H9 (cell line): ENCODE results near the gene PRDX2. TPM values are rescaled to one million over a fixed set of nuclear protein-coding genes. Genes with fewer than 3 reads are reported as not detected.

Experiments
- DNase-seq: peaks from one replicate; pipeline ENCODE4 v3.0.0-alpha.2; 2017
- H2AFZ ChIP-seq: one replicate; pipeline ENCODE4 v1.6.1; 2013; ENCODE audit warnings: mild to moderate bottlenecking, low read length, control low read depth, moderate library complexity
- H2AK5ac ChIP-seq: 2 replicates; pipeline ENCODE4 v1.6.1; 2013; ENCODE audit warnings: low read length, control low read depth, mixed read lengths; ENCODE audit not compliant: insufficient read length
- H2BK120ac ChIP-seq: one replicate; pipeline ENCODE4 v1.6.1; 2013; ENCODE audit warnings: low read depth, mild to moderate bottlenecking, low read length, control low read depth, inconsistent platforms; ENCODE audit not compliant: poor library complexity, severe bottlenecking
- H2BK12ac ChIP-seq: 2 replicates; pipeline ENCODE4 v1.6.1; 2013; ENCODE audit warnings: low read length, control low read depth, mixed read lengths, low read depth; ENCODE audit not compliant: insufficient read length
- H2BK15ac ChIP-seq: 2 replicates; pipeline ENCODE4 v1.6.1; 2013; ENCODE audit warnings: low read depth, low read length, control low read depth
- H2BK20ac ChIP-seq: one replicate; pipeline ENCODE4 v1.6.1; 2013; ENCODE audit warnings: low read depth, mild to moderate bottlenecking, low read length, control low read depth, inconsistent platforms; ENCODE audit not compliant: poor library complexity, severe bottlenecking
- H2BK5ac ChIP-seq: 2 replicates; pipeline ENCODE4 v1.6.1; 2013; ENCODE audit warnings: low read length, control low read depth, mixed read lengths; ENCODE audit not compliant: insufficient read length
- H3K14ac ChIP-seq: 2 replicates; pipeline ENCODE4 v1.6.1; 2013; ENCODE audit warnings: low read length, control low read depth; ENCODE audit not compliant: insufficient read depth
- H3K18ac ChIP-seq: 2 replicates; pipeline ENCODE4 v1.6.1; 2013; ENCODE audit warnings: low read depth, mild to moderate bottlenecking, mixed read lengths, low read length, control low read depth; ENCODE audit not compliant: insufficient read length
- H3K23ac ChIP-seq: 2 replicates; pipeline ENCODE4 v1.6.1; 2013; ENCODE audit warnings: low read length, control low read depth, mixed read lengths, low read depth; ENCODE audit not compliant: insufficient read length
- H3K23me2 ChIP-seq: 2 replicates; pipeline ENCODE4 v1.6.1; 2013; ENCODE audit warnings: low read depth, mild to moderate bottlenecking, mixed read lengths, low read length, control low read depth; ENCODE audit not compliant: insufficient read length, poor library complexity, severe bottlenecking
- H3K27ac ChIP-seq: 2 replicates; pipeline ENCODE4 v1.5.1; 2013; ENCODE audit warnings: low read length, control low read depth, mixed read lengths, low read depth; ENCODE audit not compliant: insufficient read length
- H3K27me3 ChIP-seq: 2 replicates; pipeline ENCODE4 v1.6.1; 2013; ENCODE audit warnings: low read length, control low read depth, inconsistent platforms; ENCODE audit not compliant: insufficient read depth
- H3K4ac ChIP-seq: 2 replicates; pipeline ENCODE4 v1.6.1; 2013; ENCODE audit warnings: low read depth, mild to moderate bottlenecking, control low read depth, inconsistent platforms, low read length, moderate library complexity
- H3K4me1 ChIP-seq: 2 replicates; pipeline ENCODE4 v1.6.1; 2013; ENCODE audit warnings: low read length, control low read depth, inconsistent platforms; ENCODE audit not compliant: insufficient read depth
- H3K4me2 ChIP-seq: 2 replicates; pipeline ENCODE4 v1.6.1; 2013; ENCODE audit warnings: low read length, control low read depth, mixed read lengths; ENCODE audit not compliant: insufficient read length, insufficient read depth
- H3K56ac ChIP-seq: 2 replicates; pipeline ENCODE4 v1.6.1; 2013; ENCODE audit warnings: low read depth, mild to moderate bottlenecking, mixed read lengths, low read length, control low read depth; ENCODE audit not compliant: insufficient read length
- H3K79me1 ChIP-seq: 2 replicates; pipeline ENCODE4 v1.6.1; 2013; ENCODE audit warnings: low read depth, mild to moderate bottlenecking, moderate library complexity, low read length, control low read depth, inconsistent platforms; ENCODE audit not compliant: insufficient read depth, poor library complexity, severe bottlenecking
- H3K79me2 ChIP-seq: 2 replicates; pipeline ENCODE4 v1.6.1; 2013; ENCODE audit warnings: low read length, control low read depth, inconsistent platforms; ENCODE audit not compliant: insufficient read depth
- H3K9ac ChIP-seq: 2 replicates; pipeline ENCODE4 v1.6.1; 2013; ENCODE audit warnings: low read length, control low read depth, mixed read lengths; ENCODE audit not compliant: insufficient read length; ENCODE audit errors: extremely low read depth
- H3K9me3 ChIP-seq: one replicate; pipeline ENCODE4 v1.6.1; 2013; ENCODE audit warnings: low read depth, low read length, inconsistent platforms; ENCODE audit not compliant: control insufficient read depth
- H3T11ph ChIP-seq: one replicate; pipeline ENCODE4 v1.6.1; 2013; ENCODE audit warnings: mild to moderate bottlenecking, low read length, control low read depth, inconsistent platforms
- H4K20me1 ChIP-seq: one replicate; pipeline ENCODE4 v1.6.1; 2013; ENCODE audit not compliant: control insufficient read depth, insufficient read length, insufficient read depth
- H4K5ac ChIP-seq: 2 replicates; pipeline ENCODE4 v1.6.1; 2013; ENCODE audit warnings: low read depth, mild to moderate bottlenecking, mixed read lengths, low read length, control low read depth; ENCODE audit not compliant: insufficient read length
- H4K8ac ChIP-seq: replicated peaks from 2 replicates; pipeline ENCODE4 v1.6.1; 2013; ENCODE audit warnings: low read length, control low read depth, mixed read lengths, low read depth; ENCODE audit not compliant: insufficient read length
- H4K91ac ChIP-seq: 2 replicates; pipeline ENCODE4 v1.6.1; 2013; ENCODE audit warnings: low read depth, mild to moderate bottlenecking, moderate library complexity, mixed read lengths, low read length, control low read depth; ENCODE audit not compliant: insufficient read length
- H3K27ac Mint-ChIP-seq, 3 experiments: 2 replicates in 2 of 3; 3 replicates in 1 of 3; pipeline ENCODE4 v1.8.0; 2020 to 2021; ENCODE audit warnings: mixed read lengths in 3 of 3, mild to moderate bottlenecking in 1 of 3, moderate library complexity in 1 of 3
- H3K27me3 Mint-ChIP-seq: 2 replicates; pipeline ENCODE4 v1.8.0; 2021; ENCODE audit warnings: low read depth, mild to moderate bottlenecking, moderate library complexity, mixed read lengths
- H3K36me3 Mint-ChIP-seq, 3 experiments: 2 replicates in 2 of 3; 3 replicates in 1 of 3; pipeline ENCODE4 v1.8.0; 2020 to 2021; ENCODE audit warnings: low read depth in 3 of 3, mixed read lengths in 3 of 3; ENCODE audit not compliant: insufficient read depth in 1 of 3
- H3K4me1 Mint-ChIP-seq, 2 experiments: 2 replicates each; pipeline ENCODE4 v1.8.0; 2020; ENCODE audit warnings: mixed read lengths in 2 of 2
- H3K4me3 Mint-ChIP-seq, 2 experiments: 2 replicates in 1 of 2; 3 replicates in 1 of 2; pipeline ENCODE4 v1.8.0; 2020 to 2021; ENCODE audit warnings: mild to moderate bottlenecking in 2 of 2, mixed read lengths in 2 of 2, moderate library complexity in 1 of 2
- H3K9me3 Mint-ChIP-seq, 2 experiments: 2 replicates in 1 of 2; 3 replicates in 1 of 2; pipeline ENCODE4 v1.8.0; 2020; ENCODE audit warnings: mild to moderate bottlenecking in 2 of 2, mixed read lengths in 2 of 2, moderate library complexity in 1 of 2
- CTCF ChIP-seq: fragments of 200-600 bp; sonication (generic); conservative IDR thresholded peaks from 3 replicates; pipeline ENCODE4 v1.8.0; 2021; ENCODE audit warnings: antibody characterized with exemption, mild to moderate bottlenecking
- WGBS: extraction: QIAGEN DNeasy Blood & Tissue Kit; methylation state at CpG from one replicate; pipeline ENCODE4 v1.1.7; 2013; ENCODE audit warnings: missing lambda C conversion rate, low lambda C conversion rate, mixed read lengths; ENCODE audit not compliant: insufficient read length; ENCODE audit errors: extremely low coverage; 5-methylcytosine and 5-hydroxymethylcytosine counted together
- total RNA-seq: library from RNA; stranded (reverse); gene quantifications from 2 replicates; pipeline ENCODE4 v1.2.1, GENCODE V29; 2021

PRDX2 gene
- total RNA-seq, 1 experiment from 2014 or later: 468 TPM

- peak overlapping the region; percentile 95 to 99 (median 99); a peak in 6 of 7 replicates for H3K27ac Mint-ChIP-seq
- H3K27me3 Mint-ChIP-seq: peaks cover 8% of the 10 kb centered on the region
These were observed 39.5 kb upstream of the PRDX2 start for GRCh38 chr19:12841094-12841493.

More at GRCh38 chr19:12841094-12841493, 39.5 kb upstream of the PRDX2 start:
- Histone ChIP-seq H3K79me2 (no peaks in the 10 kb centered on the region), H3K14ac (no peak overlapping the region), H3K4me1 (peaks cover 2% of the 10 kb centered on the region; the same call in 1 of the 2 replicates), H3K27ac (no peak overlapping the region), H3K9ac (no peak overlapping the region), H4K5ac (no peak overlapping the region), H2BK20ac (no peak overlapping the region), H2BK120ac (no peak overlapping the region), H3K56ac (no peak overlapping the region), H2AK5ac (no peak overlapping the region), H2BK12ac (no peak overlapping the region), H2BK5ac (no peak overlapping the region), H3K27me3 (no peaks in the 10 kb centered on the region), H4K8ac (no peak overlapping the region), H3K9me3 (no peaks in the 10 kb centered on the region), H4K91ac (no peak overlapping the region), H2AFZ (no peak overlapping the region), H3K23me2 (peaks cover 2% of the 10 kb centered on the region), H3K79me1 (no peaks in the 10 kb centered on the region), H4K20me1 (no peaks in the 10 kb centered on the region), H3K18ac (no peak overlapping the region), H3K4me2 (peak overlapping the region; percentile 48), H2BK15ac (no peak overlapping the region), H3K23ac (no peak overlapping the region), H3K4ac (no peak overlapping the region), H3T11ph (no peak overlapping the region)
- peak overlapping the region; percentile 64 to 81 for H3K4me3 Mint-ChIP-seq
- TF ChIP-seq CTCF: no peak
- WGBS: no CpG with 5 or more reads among the region's 29 CpGs
- peak; percentile 98 for DNase-seq
- peaks cover 35 to 37% of the 10 kb centered on the region in 2 experiments for H3K4me1 Mint-ChIP-seq
- peaks cover 0 to 8% (median 8%) of the 10 kb centered on the region in 3 experiments; a peak in 6 of 7 replicates for H3K36me3 Mint-ChIP-seq
- H3K9me3 Mint-ChIP-seq: no peaks in the 10 kb centered on the region; a peak in 1 of 5 replicates
